ENCODE data around the gene CBARP. TPM values are rescaled to one million over a fixed set of nuclear protein-coding genes. Genes with fewer than 3 reads are reported as not detected.

CBARP gene
- total RNA-seq, 2 experiments from 2014 or later, result 0.49 to 0.86 TPM

DNA sequence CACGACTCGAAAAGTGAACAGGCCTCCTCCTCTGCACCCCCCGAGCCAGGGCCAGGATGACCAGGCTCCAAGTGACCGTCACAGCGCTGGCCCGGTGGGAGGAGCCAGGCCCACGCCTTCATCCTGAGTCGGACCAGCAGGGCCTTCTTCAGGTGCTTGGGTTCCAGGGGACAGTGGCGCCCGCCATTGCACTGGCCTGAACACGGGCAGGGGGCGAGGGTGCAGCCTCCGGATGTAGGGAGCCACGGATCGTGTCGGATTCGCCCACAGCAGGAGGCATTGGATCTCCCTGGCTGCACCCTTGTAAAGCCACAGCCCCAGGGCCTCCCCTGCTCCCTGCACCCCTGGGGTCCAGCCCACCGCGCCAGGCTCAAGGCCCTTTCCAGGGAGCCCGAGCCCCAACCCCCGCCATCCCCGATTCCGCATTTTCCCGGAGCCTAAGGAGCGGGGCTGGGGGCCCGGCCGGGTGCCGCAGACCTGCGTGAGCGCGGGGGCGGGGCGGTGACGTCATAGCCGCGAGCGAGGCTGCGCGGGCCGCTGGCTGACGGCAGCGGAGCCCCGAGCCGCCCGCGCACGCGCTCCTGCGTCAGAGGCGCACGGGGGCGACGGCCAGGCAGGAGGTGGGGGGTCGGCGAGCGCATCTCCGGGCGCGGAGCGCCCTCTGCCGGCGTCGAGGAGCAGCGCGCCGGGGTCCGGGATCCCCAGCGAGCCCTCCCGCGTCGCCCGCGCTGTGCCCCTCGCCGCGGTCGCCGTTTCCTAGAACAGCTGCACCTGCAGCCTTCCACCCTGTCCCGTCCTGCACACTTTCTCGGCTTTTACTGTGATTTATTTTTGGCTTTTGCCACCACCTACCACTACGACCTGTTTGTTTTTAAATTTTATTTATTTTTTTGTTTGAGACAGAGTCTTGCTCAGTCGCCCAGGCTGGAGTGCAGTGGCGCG is 2.3 kb upstream of the CBARP start:
- TF ChIP-seq, protein P1, sequence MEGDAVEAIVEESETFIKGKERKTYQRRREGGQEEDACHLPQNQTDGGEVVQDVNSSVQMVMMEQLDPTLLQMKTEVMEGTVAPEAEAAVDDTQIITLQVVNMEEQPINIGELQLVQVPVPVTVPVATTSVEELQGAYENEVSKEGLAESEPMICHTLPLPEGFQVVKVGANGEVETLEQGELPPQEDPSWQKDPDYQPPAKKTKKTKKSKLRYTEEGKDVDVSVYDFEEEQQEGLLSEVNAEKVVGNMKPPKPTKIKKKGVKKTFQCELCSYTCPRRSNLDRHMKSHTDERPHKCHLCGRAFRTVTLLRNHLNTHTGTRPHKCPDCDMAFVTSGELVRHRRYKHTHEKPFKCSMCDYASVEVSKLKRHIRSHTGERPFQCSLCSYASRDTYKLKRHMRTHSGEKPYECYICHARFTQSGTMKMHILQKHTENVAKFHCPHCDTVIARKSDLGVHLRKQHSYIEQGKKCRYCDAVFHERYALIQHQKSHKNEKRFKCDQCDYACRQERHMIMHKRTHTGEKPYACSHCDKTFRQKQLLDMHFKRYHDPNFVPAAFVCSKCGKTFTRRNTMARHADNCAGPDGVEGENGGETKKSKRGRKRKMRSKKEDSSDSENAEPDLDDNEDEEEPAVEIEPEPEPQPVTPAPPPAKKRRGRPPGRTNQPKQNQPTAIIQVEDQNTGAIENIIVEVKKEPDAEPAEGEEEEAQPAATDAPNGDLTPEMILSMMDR (IDR thresholded peaks at IDR 0.05), result peak; percentile 93
- CTCF ChIA-PET, result interaction anchor here (0.6 to 7.5 kb wide), 22 partner anchors 8 to 377 kb away, joined by 3 to 449 read pairs (median 4); partner anchors contain the start of genes ABCA7, CIRBP, CNN2 and GPX4

DNA sequence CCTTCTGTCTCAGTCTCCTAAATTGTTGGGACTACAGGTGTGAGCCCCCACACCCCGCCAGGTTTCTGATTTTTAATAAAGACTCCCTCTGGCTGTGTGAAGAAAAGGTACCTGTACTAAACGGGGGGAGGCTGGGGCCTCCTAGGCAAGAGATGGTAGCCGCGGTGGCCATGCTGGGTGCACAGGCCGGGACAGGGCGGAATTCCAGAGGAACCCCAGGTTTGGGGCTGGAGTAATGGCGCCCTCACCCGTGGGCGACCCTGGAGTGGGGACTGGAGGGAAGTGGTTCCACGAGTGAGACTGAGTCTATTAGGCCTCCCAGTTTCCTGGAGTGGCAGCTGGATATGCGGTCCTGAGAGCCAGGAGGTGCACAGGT is 1.6 kb upstream of the CBARP start:
- TF ChIP-seq, protein P1 (IDR thresholded peaks at IDR 0.05), result no peak
- ChIA-PET CTCF (interaction anchor here (1.1 kb wide), 1 partner anchor 27 kb away, joined by 4 read pairs; no protein-coding TSS in a partner anchor), POLR2A (interaction anchor here (1.0 to 1.5 kb wide), 2 partner anchors 25 to 145 kb away, joined by 3 to 4 read pairs; no protein-coding TSS in a partner anchor)
- Mint-ChIP-seq H3K27me3 (peaks cover 8% of the 10 kb centered on the region), H3K4me3 (peak overlapping the region; percentile 17), H3K27ac (no peak overlapping the region), H3K9me3 (no peaks in the 10 kb centered on the region), H3K36me3 (ENCODE audit: low read depth) (peaks cover 4% of the 10 kb centered on the region), H3K4me1 (ENCODE audit: low read depth) (peaks cover 27% of the 10 kb centered on the region)
- ATAC-seq, result no peak
- no peak for DNase-seq
- intact Hi-C loops (cut with micrococcal nuclease), result no loop called here

More for the DNA sequence above, 2.3 kb upstream of the CBARP start:
- POLR2A ChIA-PET, result interaction anchor here (0.7 to 1.9 kb wide), 10 partner anchors 13 to 202 kb away, joined by 3 to 7 read pairs (median 3); partner anchors contain the start of genes CIRBP and GPX4
- Mint-ChIP-seq H3K36me3 (ENCODE audit: low read depth) (peaks cover 6% of the 10 kb centered on the region), H3K4me1 (ENCODE audit: low read depth) (peaks cover 30% of the 10 kb centered on the region), H3K4me3 (peak overlapping the region; percentile 84), H3K27me3 (peaks cover 8% of the 10 kb centered on the region), H3K27ac (no peak overlapping the region), H3K9me3 (no peaks in the 10 kb centered on the region)
- peak; percentile 65 for ATAC-seq
- intact Hi-C loops (cut with micrococcal nuclease), result loop anchor here (10.0 kb wide), 1 partner anchor 135 kb away; the partner anchor contains the start of gene GPX4
- DNase-seq, result peak; percentile 94

DNA sequence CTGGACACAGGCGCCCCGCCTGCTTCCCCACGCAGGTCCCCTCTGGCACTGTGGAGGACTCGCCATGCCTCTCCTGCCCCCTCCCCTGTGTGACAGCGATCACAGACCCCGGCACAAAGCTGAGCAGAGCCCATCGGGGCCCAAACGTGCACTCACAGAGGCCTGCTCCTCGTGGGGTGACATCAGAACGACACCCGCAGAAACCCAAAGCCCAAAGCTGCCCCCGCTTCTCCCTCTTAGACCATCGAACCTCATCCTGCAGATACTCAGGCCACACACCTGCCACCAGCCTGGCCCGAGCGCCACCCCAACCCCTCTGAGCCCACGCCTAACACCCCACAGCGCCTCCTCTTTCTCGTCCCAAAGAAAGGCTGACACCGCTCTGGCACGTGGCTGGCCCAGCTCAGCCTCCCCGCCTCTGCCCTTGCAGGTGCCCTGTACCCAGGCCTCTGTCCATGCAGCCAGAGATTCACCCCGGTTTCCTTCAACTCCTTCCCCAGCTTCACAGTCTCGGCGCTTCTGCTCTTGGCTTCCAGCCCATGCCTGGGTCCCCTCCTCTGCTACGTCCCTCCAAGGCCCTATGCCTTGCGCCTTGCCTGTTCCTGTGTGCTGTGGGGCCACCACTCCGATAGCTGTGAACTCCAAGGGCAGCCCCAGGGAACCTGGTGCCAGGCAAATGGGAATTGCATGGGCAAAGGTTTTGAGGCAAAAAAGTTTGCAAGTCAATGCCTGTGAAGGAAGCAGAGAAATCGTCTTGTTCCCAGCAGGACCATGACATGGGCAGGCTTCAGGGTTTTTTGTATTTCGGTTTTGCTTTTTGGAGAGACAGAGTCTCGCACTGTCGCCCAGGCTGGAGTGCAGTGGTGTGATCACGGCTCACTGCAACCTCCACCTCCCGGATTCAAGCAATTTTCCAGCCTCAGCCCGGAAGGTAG is 831 bp upstream of the CBARP start:
- POLR2A ChIA-PET, result interaction anchor here (0.7 to 1.5 kb wide), 7 partner anchors 13 to 159 kb away, joined by 3 to 4 read pairs (median 3); no protein-coding TSS in a partner anchor
- Mint-ChIP-seq H3K36me3 (ENCODE audit: low read depth) (peaks cover 4% of the 10 kb centered on the region), H3K27ac (peak overlapping the region; percentile 48), H3K4me3 (peak overlapping the region; percentile 70), H3K4me1 (ENCODE audit: low read depth) (peaks cover 27% of the 10 kb centered on the region), H3K27me3 (peaks cover 8% of the 10 kb centered on the region), H3K9me3 (no peaks in the 10 kb centered on the region)
- TF ChIP-seq, protein P1 (IDR thresholded peaks at IDR 0.05), result no peak
- intact Hi-C loops (cut with micrococcal nuclease), result no loop called here
- ATAC-seq, result no peak
- DNase-seq, result no peak
- CTCF ChIA-PET, result interaction anchor here (0.9 to 1.1 kb wide), 2 partner anchors 28 to 254 kb away, joined by 4 to 6 read pairs; partner anchors contain the start of gene WDR18

DNA sequence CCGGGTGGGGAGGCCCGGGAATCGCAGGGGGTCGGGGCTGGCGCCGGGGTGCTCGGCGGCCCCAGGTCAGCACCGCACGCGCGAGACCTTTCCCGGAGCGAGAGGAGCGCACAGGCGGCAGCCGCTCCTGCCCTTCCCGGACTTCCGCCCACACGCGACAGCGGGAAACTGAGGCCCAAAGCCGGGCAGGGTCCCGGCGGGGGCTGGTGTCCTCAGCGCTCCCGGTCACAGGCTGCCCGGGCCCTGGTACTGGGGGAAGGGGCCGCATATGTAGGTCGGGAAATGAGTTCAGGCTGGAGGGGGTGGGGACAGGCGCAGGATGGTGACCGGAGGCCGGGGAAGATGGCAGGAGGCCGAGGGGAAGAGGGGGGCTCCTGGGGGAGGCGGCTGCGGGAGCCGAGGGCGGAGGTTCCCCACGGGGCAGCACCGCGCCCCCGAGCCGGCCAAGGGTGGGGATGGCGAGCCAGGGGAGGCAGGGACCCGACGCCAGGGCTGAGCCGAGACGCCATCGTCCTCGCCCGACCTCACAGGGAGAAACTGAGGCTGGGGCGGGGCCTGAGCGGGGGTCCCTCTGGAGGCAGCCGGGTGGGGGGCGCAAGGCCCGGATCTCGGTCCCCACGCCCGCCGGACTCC is 662 bp downstream of the CBARP start:
- peaks cover 18% of the 10 kb centered on the region for H3K4me1 Mint-ChIP-seq (ENCODE audit: low read depth)
- no peak for ATAC-seq
- TF ChIP-seq, protein P1 (IDR thresholded peaks at IDR 0.05), result no peak
- no peak overlapping the region for H3K27ac Mint-ChIP-seq
- H3K27me3 Mint-ChIP-seq, result peaks cover 8% of the 10 kb centered on the region
- H3K9me3 Mint-ChIP-seq, result no peaks in the 10 kb centered on the region
- no peak for DNase-seq
- POLR2A ChIA-PET, result interaction anchor here (1.3 to 1.5 kb wide), 3 partner anchors 16 to 157 kb away, joined by 3 to 4 read pairs (median 3); partner anchors contain the start of gene CIRBP
- H3K36me3 Mint-ChIP-seq (ENCODE audit: low read depth), result peaks cover 2% of the 10 kb centered on the region
- CTCF ChIA-PET, result no interaction called here
- intact Hi-C loops (cut with micrococcal nuclease), result no loop called here
- peak overlapping the region; percentile 47 for H3K4me3 Mint-ChIP-seq

All from activated CD8-positive, alpha-beta T cell treated with anti-CD3 and anti-CD28 coated beads for 36 hours (primary cell).